GM12873 (cell line): ENCODE measurements around the gene GAS7.

Experiments used
- TF ChIP-seq, protein P1 (sequence below): IDR thresholded peaks from 2 replicates; pipeline ENCODE4 v1.5.1; 2012; ENCODE audit warnings: low read depth, mild to moderate bottlenecking, moderate library complexity, low read length, control low read depth; ENCODE audit not compliant: insufficient read depth; ENCODE audit errors: missing control alignments

GAS7 gene

DNA sequence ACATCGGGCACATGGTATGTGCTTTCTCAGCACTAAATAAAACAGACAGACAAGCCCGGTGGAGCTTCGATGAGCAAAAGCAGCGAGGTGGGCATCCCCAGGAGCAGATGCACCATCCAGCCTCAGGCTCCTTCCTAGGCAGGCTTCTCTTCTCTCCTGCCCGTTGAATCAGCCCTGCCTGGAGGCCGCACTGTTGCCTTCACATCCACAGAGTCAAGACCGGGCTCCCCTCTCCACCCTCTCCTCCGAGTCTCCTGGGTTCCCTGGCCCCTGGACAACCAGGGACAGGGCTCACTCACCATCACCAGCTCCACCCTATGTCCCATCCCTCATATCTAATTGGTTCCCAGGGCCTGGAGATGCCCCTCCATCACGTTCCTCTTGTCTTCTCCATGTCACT lies 213.6 kb downstream of the GAS7 start:
- TF ChIP-seq, protein P1, sequence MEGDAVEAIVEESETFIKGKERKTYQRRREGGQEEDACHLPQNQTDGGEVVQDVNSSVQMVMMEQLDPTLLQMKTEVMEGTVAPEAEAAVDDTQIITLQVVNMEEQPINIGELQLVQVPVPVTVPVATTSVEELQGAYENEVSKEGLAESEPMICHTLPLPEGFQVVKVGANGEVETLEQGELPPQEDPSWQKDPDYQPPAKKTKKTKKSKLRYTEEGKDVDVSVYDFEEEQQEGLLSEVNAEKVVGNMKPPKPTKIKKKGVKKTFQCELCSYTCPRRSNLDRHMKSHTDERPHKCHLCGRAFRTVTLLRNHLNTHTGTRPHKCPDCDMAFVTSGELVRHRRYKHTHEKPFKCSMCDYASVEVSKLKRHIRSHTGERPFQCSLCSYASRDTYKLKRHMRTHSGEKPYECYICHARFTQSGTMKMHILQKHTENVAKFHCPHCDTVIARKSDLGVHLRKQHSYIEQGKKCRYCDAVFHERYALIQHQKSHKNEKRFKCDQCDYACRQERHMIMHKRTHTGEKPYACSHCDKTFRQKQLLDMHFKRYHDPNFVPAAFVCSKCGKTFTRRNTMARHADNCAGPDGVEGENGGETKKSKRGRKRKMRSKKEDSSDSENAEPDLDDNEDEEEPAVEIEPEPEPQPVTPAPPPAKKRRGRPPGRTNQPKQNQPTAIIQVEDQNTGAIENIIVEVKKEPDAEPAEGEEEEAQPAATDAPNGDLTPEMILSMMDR: no peak

DNA sequence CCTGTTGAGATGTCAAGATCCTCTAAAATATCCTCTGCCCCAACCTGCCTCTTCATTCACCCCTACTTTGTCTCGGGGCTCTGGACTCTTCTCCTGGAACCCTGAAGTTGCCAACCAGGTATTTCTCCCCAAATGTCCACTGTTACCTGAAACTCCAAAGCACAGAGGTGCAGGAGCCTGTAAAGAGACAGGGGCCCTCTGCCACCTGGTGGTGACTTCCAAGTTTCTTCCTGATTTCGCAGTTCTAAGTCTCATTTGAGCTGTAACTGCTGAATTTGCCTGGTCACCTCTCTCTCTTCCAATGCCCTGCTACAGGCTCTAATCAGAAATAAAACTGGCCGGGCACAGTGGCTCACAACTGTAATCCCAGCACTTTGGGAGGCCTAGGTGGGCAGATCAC lies 216.2 kb downstream of the GAS7 start:
- TF ChIP-seq, protein P1: peak; percentile 53

DNA sequence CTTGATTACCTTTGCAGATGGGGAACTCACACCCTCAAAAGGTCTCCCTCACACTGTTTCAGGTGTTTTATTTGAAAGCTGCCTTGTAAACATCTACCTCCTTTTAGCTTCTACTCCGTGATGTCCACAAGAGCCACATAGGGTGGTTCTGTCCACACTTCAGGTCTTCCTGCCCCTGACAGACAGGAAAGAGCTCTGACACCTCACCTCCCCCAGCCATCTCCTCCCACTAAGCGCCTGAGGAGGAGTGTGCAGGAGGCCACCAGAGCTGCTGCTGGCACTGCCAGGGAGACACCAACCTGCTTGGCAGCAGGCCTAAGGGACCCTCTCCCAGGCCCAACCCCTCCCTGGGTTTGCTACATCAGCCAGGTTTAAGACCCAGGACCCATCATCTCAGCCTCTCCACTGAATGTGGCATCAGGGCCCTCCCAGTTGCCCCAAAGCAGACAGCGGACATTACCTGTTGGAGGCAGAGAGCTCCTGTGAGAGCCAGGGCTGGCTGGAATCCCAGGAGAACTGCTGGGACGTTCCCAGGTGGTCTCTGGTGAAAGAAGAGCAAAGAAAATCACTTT lies 217.0 kb downstream of the GAS7 start:
- TF ChIP-seq, protein P1: no peak

DNA sequence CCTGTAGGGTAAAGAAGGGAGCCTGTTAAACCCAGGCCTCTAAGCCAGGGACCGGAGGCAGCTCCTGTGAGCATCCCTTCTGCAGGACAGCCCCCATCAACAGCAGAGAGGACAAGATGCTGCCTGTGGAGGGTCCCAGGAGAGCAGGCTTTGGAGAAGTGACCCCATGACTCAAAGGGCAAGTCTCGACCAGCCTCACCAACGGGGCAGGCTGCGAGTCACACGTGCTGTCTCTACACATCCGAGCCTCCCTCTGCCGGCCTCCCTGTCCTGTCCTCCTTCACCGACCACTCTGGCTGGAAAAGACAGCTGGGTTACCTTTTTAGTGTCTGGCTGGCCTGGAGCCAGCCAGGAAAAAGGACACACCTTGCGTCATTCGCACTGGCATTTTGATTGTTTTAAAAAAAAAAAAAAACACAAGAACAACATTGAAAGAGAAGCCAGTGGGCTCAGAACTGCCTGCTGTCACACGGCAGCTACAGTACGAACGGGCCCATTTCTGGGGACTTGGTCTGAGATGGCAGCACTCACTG lies 218.9 kb downstream of the GAS7 start:
- TF ChIP-seq, protein P1: no peak

DNA sequence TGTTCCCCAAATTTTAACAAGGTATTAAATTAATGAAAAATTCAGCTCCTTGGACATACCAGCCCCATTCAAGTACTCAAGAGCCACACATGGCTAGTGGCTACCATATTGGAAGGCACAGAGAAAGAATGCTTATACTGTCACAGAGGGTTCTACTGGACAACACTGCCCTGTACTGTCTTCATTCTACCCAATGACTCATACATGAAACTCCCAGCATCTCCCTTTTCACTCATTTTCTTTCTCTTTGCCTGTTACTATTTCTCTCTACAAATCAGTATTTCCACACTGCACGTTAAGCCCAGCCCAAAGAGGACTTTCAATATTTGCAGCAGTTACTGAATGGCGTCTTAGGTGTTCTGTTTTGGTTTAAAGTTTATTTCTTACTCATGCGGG lies 221.2 kb downstream of the GAS7 start:
- TF ChIP-seq, protein P1: no peak

DNA sequence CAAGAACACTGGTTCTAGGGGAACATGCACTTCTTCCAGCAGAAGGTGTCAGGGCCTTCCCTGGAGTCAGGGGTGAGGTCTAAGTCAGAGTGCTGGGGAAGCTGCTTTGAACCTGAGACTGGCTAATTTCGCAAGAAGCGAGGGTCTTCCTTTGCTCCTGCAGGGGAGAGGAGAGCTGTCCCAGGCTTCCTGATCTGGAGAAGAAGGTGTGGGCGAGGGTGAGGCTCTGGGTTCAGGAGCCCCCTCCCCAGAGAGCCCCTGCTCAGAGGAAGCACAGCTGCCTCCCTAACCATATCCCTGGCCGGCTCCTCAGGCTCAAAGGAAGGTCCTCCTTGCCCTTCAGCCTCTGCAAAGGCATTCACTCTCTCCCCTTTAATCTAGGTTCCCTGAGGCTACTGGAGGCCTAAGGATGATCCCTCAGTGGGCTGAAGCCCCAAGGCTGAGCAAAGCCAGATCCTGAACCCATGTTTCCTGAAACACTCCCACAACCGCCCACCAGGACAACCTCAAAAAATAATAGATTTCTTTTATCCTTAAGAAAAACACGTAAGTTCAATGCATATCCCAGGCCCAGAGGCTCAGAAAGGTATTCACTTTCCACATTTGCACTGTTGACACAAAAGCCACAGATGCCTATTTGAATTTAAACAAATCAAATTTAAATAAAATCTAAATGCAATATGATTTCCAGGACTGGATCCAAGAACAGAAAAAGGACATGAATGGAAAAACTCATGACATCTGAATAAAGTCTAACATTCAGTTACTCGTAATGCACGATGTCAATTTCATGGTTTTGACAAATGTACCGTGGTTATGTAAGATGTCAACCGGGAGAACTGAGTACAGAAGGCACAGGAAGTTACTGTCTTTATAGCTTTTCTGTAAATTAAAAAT lies 221.9 kb downstream of the GAS7 start:
- TF ChIP-seq, protein P1: no peak
